Neural progenitor cell (in vitro differentiated cells): ENCODE measurements around the gene PEBP1. TPM values are rescaled to one million over a fixed set of nuclear protein-coding genes. Genes with fewer than 3 reads are reported as not detected.

ENCODE experiments used
- DNase-seq: peaks from one replicate; pipeline ENCODE4 v3.0.0-alpha.2; 2016; ENCODE audit warnings: low spot score
- H2AFZ ChIP-seq: fragments of 200-600 bp; sonication (generic); replicated peaks from 2 replicates; pipeline ENCODE4 v1.6.1; 2016; ENCODE audit warnings: antibody characterized with exemption
- H3F3A ChIP-seq: fragments of 200-600 bp; sonication (generic); 2 replicates; pipeline ENCODE4 v1.6.1; 2016; ENCODE audit warnings: antibody characterized with exemption, low read depth
- H3K27ac ChIP-seq: fragments of 200-600 bp; sonication (generic); 2 replicates; pipeline ENCODE4 v1.5.1; 2016; ENCODE audit warnings: mild to moderate bottlenecking
- H3K27me3 ChIP-seq: fragments of 200-600 bp; sonication (generic); 2 replicates; pipeline ENCODE4 v1.6.1; 2016; ENCODE audit warnings: mild to moderate bottlenecking, moderate library complexity
- H3K36me3 ChIP-seq: fragments of 200-600 bp; sonication (generic); 2 replicates; pipeline ENCODE4 v1.5.1; 2016
- H3K4me1 ChIP-seq: fragments of 200-600 bp; sonication (generic); 2 replicates; pipeline ENCODE4 v1.6.1; 2016; ENCODE audit warnings: mixed run types
- H3K4me2 ChIP-seq: fragments of 200-600 bp; sonication (generic); 2 replicates; pipeline ENCODE4 v1.6.1; 2016
- H3K4me3 ChIP-seq: fragments of 200-600 bp; sonication (generic); 2 replicates; pipeline ENCODE4 v1.5.1; 2016
- H3K79me2 ChIP-seq: fragments of 200-600 bp; sonication (generic); 2 replicates; pipeline ENCODE4 v1.6.1; 2016; ENCODE audit warnings: low read depth
- H3K9ac ChIP-seq: fragments of 200-600 bp; sonication (generic); 2 replicates; pipeline ENCODE4 v1.6.1; 2016
- H3K9me3 ChIP-seq: fragments of 200-600 bp; sonication (generic); 2 replicates; pipeline ENCODE4 v1.5.1; 2016; ENCODE audit warnings: low read depth
- H4K20me1 ChIP-seq: fragments of 200-600 bp; sonication (generic); 2 replicates; pipeline ENCODE4 v1.6.1; 2016; ENCODE audit warnings: low read depth
- H3K27ac Mint-ChIP-seq: 3 replicates; pipeline ENCODE4 v1.8.0; 2021; ENCODE audit warnings: mixed read lengths
- H3K27me3 Mint-ChIP-seq: 2 replicates; pipeline ENCODE4 v1.8.0; 2022; ENCODE audit warnings: low read depth, mild to moderate bottlenecking, inconsistent platforms, moderate library complexity, mixed read lengths; ENCODE audit not compliant: insufficient read depth
- H3K36me3 Mint-ChIP-seq: 3 replicates; pipeline ENCODE4 v1.8.0; 2021; ENCODE audit warnings: mixed read lengths
- H3K4me1 Mint-ChIP-seq: 3 replicates; pipeline ENCODE4 v1.8.0; 2021; ENCODE audit warnings: mixed read lengths
- H3K4me3 Mint-ChIP-seq: 3 replicates; pipeline ENCODE4 v1.8.0; 2021; ENCODE audit warnings: mild to moderate bottlenecking, moderate library complexity, mixed read lengths
- H3K9me3 Mint-ChIP-seq: 3 replicates; pipeline ENCODE4 v1.8.0; 2020; ENCODE audit warnings: mixed read lengths
- EZH2 ChIP-seq: fragments of 200-600 bp; sonication (generic); IDR thresholded peaks from 2 replicates; pipeline ENCODE4 v1.6.1; 2017; ENCODE audit warnings: antibody characterized with exemption, mild to moderate bottlenecking, moderate library complexity
- EZH2phosphoT487 ChIP-seq: fragments of 200-600 bp; sonication (generic); IDR thresholded peaks from 2 replicates; pipeline ENCODE4 v1.6.1; 2017; ENCODE audit warnings: antibody characterized with exemption
- total RNA-seq: library from RNA; depleted of rRNA; stranded (reverse); fragments of >200 nt; gene quantifications from 2 replicates; pipeline ENCODE4 v1.2.3, GENCODE V29; 2015; ENCODE audit warnings: low replicate concordance
- TF ChIP-seq, protein P1 (sequence below): fragments of 200-600 bp; sonication (generic); IDR thresholded peaks from 2 replicates; pipeline ENCODE4 v1.5.1; 2017; ENCODE audit warnings: antibody characterized with exemption, mild to moderate bottlenecking

PEBP1 gene
- total RNA-seq, 1 donor from 2014 or later, result 266 TPM

DNA sequence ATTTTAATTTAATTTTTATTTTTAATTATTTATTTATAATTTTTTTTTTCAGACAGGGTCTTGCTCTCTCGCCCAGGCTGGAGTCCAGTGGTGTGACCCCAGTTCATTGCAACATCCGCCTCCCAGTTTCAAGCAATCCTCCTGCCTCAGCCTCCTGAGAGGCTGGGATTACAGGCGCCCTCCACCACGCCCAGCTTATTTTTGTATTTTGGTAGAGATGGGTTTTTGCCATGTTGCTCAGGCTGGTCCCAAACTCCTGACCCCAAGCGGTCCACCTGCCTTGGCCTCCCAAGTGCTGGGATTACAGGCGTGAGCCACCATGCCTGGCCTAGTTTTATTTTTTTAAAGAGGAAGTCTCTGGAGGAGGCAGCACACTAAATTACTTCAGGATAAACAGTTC is 13.7 kb upstream of the PEBP1 start:
- no peak overlapping the region for H2AFZ ChIP-seq
- H3K9ac ChIP-seq, result no peak overlapping the region
- no peak overlapping the region for H3K4me3 Mint-ChIP-seq
- H3K27me3 ChIP-seq, result no peaks in the 10 kb centered on the region
- no peak for DNase-seq
- no peaks in the 10 kb centered on the region for H3K9me3 ChIP-seq
- H3K4me1 ChIP-seq, result peaks cover 10% of the 10 kb centered on the region
- H3K79me2 ChIP-seq, result no peaks in the 10 kb centered on the region
- H3F3A ChIP-seq, result peaks cover 25% of the 10 kb centered on the region
- H3K9me3 Mint-ChIP-seq, result no peaks in the 10 kb centered on the region
- H3K27ac Mint-ChIP-seq, result no peak overlapping the region
- no peak overlapping the region for H3K4me2 ChIP-seq
- no peak for TF ChIP-seq EZH2phosphoT487
- TF ChIP-seq, protein P1, sequence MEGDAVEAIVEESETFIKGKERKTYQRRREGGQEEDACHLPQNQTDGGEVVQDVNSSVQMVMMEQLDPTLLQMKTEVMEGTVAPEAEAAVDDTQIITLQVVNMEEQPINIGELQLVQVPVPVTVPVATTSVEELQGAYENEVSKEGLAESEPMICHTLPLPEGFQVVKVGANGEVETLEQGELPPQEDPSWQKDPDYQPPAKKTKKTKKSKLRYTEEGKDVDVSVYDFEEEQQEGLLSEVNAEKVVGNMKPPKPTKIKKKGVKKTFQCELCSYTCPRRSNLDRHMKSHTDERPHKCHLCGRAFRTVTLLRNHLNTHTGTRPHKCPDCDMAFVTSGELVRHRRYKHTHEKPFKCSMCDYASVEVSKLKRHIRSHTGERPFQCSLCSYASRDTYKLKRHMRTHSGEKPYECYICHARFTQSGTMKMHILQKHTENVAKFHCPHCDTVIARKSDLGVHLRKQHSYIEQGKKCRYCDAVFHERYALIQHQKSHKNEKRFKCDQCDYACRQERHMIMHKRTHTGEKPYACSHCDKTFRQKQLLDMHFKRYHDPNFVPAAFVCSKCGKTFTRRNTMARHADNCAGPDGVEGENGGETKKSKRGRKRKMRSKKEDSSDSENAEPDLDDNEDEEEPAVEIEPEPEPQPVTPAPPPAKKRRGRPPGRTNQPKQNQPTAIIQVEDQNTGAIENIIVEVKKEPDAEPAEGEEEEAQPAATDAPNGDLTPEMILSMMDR, result no peak
- TF ChIP-seq EZH2, result no peak
- H4K20me1 ChIP-seq, result no peaks in the 10 kb centered on the region
- no peak overlapping the region for H3K27ac ChIP-seq
- peaks cover 11% of the 10 kb centered on the region for H3K4me1 Mint-ChIP-seq
- no peak overlapping the region for H3K4me3 ChIP-seq
- H3K36me3 Mint-ChIP-seq, result peaks cover 2% of the 10 kb centered on the region
- H3K27me3 Mint-ChIP-seq, result peaks cover 2% of the 10 kb centered on the region
- no peaks in the 10 kb centered on the region for H3K36me3 ChIP-seq

DNA sequence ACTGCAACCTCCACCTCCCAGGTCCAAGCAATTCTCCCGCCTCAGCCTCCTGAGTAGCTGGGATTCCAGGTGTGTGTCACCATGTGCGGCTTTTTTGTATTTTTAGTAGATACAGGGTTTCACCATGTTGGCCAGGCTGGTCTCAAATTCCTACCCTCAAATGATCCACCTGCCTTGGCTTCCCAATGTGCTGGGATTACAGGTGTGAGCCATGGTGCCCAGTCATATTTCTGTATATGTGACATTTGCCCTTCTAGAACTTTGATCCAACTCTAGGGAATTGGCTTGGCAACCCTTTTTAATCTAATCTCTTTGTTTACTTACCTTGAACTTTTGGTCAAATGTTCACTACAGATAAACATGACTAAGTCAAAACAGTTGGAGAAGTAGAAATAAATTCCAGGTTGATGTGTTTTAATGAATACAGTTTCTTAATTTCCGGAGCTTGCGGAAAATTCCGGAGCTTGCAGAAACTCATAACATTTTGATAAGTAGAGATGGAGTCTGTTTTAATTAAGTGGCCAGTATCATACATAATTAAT is 11.5 kb upstream of the PEBP1 start:
- H4K20me1 ChIP-seq, result no peaks in the 10 kb centered on the region
- no peaks in the 10 kb centered on the region for H3K36me3 ChIP-seq
- H3K27me3 Mint-ChIP-seq, result peaks cover 2% of the 10 kb centered on the region

DNA sequence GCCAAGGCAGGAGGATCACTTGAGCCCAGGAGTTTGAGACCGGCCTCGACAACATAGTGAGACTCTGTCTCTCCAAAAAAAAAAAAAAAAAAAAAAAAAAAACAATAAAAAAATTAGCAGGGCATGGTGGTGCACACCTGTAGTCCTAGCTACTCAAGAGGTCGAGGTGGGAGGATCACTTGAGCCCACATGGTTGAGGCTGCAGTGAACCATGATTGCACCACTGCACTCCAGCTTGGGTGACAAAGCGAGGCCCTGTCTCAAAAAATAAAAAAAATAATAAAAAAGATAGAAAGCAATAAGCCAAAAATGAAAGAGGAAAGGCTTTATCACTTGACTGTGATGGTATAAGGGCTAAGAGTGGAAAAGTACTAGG is 10.2 kb upstream of the PEBP1 start:
- Mint-ChIP-seq H3K4me3 (no peak overlapping the region), H3K27ac (no peak overlapping the region), H3K9me3 (peaks cover 2% of the 10 kb centered on the region), H3K4me1 (peaks cover 3% of the 10 kb centered on the region), H3K27me3 (peaks cover 2% of the 10 kb centered on the region), H3K36me3 (peaks cover 4% of the 10 kb centered on the region)
- no peak for DNase-seq
- H3K36me3 ChIP-seq, result no peaks in the 10 kb centered on the region
- H3K4me2 ChIP-seq, result no peak overlapping the region
- no peak for TF ChIP-seq EZH2
- TF ChIP-seq, protein P1, result no peak
- TF ChIP-seq EZH2phosphoT487, result no peak
- no peaks in the 10 kb centered on the region for H3K9me3 ChIP-seq
- H3F3A ChIP-seq, result peaks cover 8% of the 10 kb centered on the region
- H3K9ac ChIP-seq, result no peak overlapping the region
- H2AFZ ChIP-seq, result no peak overlapping the region
- no peak overlapping the region for H3K4me3 ChIP-seq
- no peaks in the 10 kb centered on the region for H3K79me2 ChIP-seq
- H3K27ac ChIP-seq, result no peak overlapping the region
- no peaks in the 10 kb centered on the region for H4K20me1 ChIP-seq
- peaks cover under 1% of the 10 kb centered on the region for H3K4me1 ChIP-seq
- H3K27me3 ChIP-seq, result no peaks in the 10 kb centered on the region

More for the DNA sequence above, 11.5 kb upstream of the PEBP1 start:
- Histone ChIP-seq H3K4me3 (no peak overlapping the region), H3F3A (peaks cover 21% of the 10 kb centered on the region), H3K79me2 (no peaks in the 10 kb centered on the region), H3K27me3 (no peaks in the 10 kb centered on the region), H2AFZ (no peak overlapping the region), H3K4me2 (no peak overlapping the region), H3K4me1 (peaks cover 10% of the 10 kb centered on the region), H3K9me3 (no peaks in the 10 kb centered on the region), H3K9ac (no peak overlapping the region), H3K27ac (no peak overlapping the region)
- no peak for DNase-seq
- TF ChIP-seq EZH2 (no peak), EZH2phosphoT487 (no peak)
- TF ChIP-seq, protein P1, result no peak
- Mint-ChIP-seq H3K36me3 (peaks cover 4% of the 10 kb centered on the region), H3K9me3 (peaks cover 2% of the 10 kb centered on the region), H3K27ac (no peak overlapping the region), H3K4me1 (peaks cover 11% of the 10 kb centered on the region), H3K4me3 (no peak overlapping the region)
